Liver (tissue), 3 donors: ENCODE results near the gene LDB2.

ENCODE experiments used
- CTCF ChIP-seq: fragments of 150-350 bp; IDR thresholded peaks from 2 replicates; pipeline ENCODE4 v1.5.1; 2017; ENCODE audit warnings: improper control_type of control experiment, low read depth, low read length; ENCODE audit not compliant: missing input control
- FOXA1 ChIP-seq: IDR thresholded peaks from 2 replicates; pipeline ENCODE4 v1.6.1; 2016; ENCODE audit warnings: antibody characterized with exemption
- JUND ChIP-seq, 2 donors: IDR thresholded peaks; 2 replicates each; pipeline ENCODE4 v1.6.1; 2016; ENCODE audit warnings: antibody characterized with exemption in 2 of 2
- REST ChIP-seq: IDR thresholded peaks from 2 replicates; pipeline ENCODE4 v1.6.1; 2016; ENCODE audit warnings: antibody characterized with exemption, mild to moderate bottlenecking
- ZBTB33 ChIP-seq: IDR thresholded peaks from 2 replicates; pipeline ENCODE4 v1.6.1; 2016; ENCODE audit warnings: antibody characterized with exemption
- donor health status: healthy.
- donor health status: healthy.

- TF ChIP-seq ZBTB33 (no peak), CTCF (no peak), FOXA1 (no peak), JUND (IDR thresholded peaks at IDR 0.05) (no peak), REST (no peak)
Measured at GRCh38 chr4:16466581-16466980, 431.9 kb downstream of the LDB2 start.
